Suprapubic skin (tissue), 4 donors: Measurements from ENCODE around the gene FTH1. TPM values are rescaled to one million over a fixed set of nuclear protein-coding genes. Genes with fewer than 3 reads are reported as not detected.
A peak's percentile ranks its signal among the peaks of the same experiment; 100 is the strongest.

Source experiments
- DNase-seq, 2 donors: peaks; one replicate each; pipeline ENCODE4 v3.0.0-alpha.2; 2019; ENCODE audit warnings: low spot score in 2 of 2
- H3K27ac ChIP-seq: fragments of 200-600 bp; sonication (generic); one replicate; pipeline ENCODE4 v1.5.1; 2019
- H3K27me3 ChIP-seq: fragments of 200-600 bp; sonication (generic); one replicate; pipeline ENCODE4 v1.5.1; 2019
- H3K36me3 ChIP-seq: fragments of 200-600 bp; sonication (generic); one replicate; pipeline ENCODE4 v1.5.1; 2019
- H3K4me1 ChIP-seq: fragments of 200-600 bp; sonication (generic); one replicate; pipeline ENCODE4 v1.5.1; 2019
- H3K4me3 ChIP-seq: fragments of 200-600 bp; sonication (generic); one replicate; pipeline ENCODE4 v1.5.1; 2019; ENCODE audit warnings: mild to moderate bottlenecking
- H3K9me3 ChIP-seq: fragments of 200-600 bp; sonication (generic); one replicate; pipeline ENCODE4 v1.5.1; 2019
- EP300 ChIP-seq: sonication (generic); formaldehyde crosslinking; IDR thresholded peaks from one replicate; pipeline ENCODE4 v1.6.1; 2017; ENCODE audit warnings: antibody characterized with exemption
- POLR2A ChIP-seq, 2 donors: fragments of 450-650 bp; IDR thresholded peaks; one replicate each; pipeline ENCODE4 v1.6.1; 2017; ENCODE audit warnings: antibody characterized with exemption in 2 of 2, mild to moderate bottlenecking in 2 of 2, moderate library complexity in 2 of 2
- POLR2AphosphoS5 ChIP-seq, 3 donors: sonication (generic); formaldehyde crosslinking; IDR thresholded peaks; one replicate each; pipeline ENCODE4 v1.6.1; 2017; ENCODE audit warnings: antibody characterized with exemption in 3 of 3
- WGBS: methylation state at CpG from one replicate; pipeline ENCODE4 v1.1.5; 2018; 5-methylcytosine and 5-hydroxymethylcytosine counted together
- total RNA-seq, 4 donors: library from RNA; depleted of rRNA; stranded (reverse); fragments of >200 nt; gene quantifications; one replicate each; pipeline ENCODE4 v1.1.0, GENCODE V29; 2016
- TF ChIP-seq, protein P1 (sequence below), 2 donors: fragments of 200-600 bp in 1 of 2; fragments of 450-650 bp in 1 of 2; sonication (generic) in 1 of 2; IDR thresholded peaks; one replicate each; pipeline ENCODE4 v1.5.1; 2016 to 2019; ENCODE audit warnings: antibody characterized with exemption in 2 of 2, mild to moderate bottlenecking in 1 of 2, moderate library complexity in 1 of 2

Gene FTH1
- total RNA-seq, 4 donors from 2014 or later = 578 to 1,480 (median 967) TPM

DNA sequence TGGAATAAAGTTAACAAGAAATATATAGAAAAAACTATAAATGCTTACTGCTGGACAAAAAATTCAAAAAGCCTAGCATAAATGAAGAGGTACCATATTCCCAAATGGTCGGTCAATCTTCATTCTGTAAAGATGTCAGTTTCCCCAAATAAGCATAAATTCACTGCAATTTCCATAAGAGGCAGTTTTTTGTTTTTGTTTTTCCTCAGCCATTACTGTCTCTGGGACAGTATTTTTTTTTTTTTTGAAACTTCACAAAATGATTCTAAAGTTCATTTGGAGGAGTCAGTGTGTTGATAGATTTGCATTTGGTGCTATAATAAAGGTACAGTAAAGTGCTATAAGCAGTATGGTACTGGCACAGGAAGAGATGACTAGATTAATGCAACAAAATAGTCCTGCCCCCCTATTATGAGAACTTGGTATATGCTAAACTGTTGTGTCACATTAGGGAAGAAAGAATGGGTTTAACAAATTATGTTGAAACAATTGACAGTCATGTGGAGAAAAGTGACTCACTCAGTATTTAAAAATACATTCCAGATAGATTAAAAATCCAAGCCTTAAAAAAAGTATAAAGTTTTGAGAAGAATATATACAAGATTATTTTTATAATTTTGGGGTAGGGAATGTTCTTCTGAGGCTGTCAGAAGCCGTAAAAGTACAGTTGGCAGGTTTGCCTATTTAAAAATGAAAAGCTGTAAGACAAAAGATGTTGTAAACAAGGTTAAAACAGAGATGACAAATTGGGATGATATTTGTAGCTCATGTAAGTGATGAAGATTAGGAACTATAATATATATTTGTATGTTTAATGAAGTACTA is 2.6 kb upstream of the FTH1 start:
- peak overlapping the region; percentile 19 for H3K4me3 ChIP-seq

DNA sequence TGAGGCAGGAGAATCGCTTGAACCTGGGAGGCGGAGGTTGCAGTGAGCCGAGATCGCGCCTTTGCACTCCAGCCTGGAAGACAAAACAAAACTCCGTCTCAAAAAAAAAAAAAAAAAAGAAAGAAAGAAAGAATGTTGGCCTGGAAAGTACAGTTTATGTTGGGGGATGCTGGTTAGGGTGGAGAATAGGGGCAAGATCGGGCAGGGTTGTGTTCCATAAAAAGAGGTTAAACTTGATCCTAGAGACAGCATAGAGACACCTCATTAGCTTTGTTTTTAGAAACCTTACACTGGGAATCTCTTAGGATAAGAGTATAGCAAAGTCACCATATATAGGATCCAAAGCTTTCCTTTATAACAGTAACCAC is 1.9 kb upstream of the FTH1 start:
- Histone ChIP-seq H3K36me3 (peaks cover 13% of the 10 kb centered on the region), H3K4me1 (peaks cover 81% of the 10 kb centered on the region), H3K27ac (peak overlapping the region; percentile 99), H3K9me3 (no peaks in the 10 kb centered on the region), H3K27me3 (no peaks in the 10 kb centered on the region), H3K4me3 (peak overlapping the region; percentile 76)
- DNase-seq = no peak
- 60% methylated on average over 7 of the region's 7 CpGs for WGBS
- TF ChIP-seq, protein P1, sequence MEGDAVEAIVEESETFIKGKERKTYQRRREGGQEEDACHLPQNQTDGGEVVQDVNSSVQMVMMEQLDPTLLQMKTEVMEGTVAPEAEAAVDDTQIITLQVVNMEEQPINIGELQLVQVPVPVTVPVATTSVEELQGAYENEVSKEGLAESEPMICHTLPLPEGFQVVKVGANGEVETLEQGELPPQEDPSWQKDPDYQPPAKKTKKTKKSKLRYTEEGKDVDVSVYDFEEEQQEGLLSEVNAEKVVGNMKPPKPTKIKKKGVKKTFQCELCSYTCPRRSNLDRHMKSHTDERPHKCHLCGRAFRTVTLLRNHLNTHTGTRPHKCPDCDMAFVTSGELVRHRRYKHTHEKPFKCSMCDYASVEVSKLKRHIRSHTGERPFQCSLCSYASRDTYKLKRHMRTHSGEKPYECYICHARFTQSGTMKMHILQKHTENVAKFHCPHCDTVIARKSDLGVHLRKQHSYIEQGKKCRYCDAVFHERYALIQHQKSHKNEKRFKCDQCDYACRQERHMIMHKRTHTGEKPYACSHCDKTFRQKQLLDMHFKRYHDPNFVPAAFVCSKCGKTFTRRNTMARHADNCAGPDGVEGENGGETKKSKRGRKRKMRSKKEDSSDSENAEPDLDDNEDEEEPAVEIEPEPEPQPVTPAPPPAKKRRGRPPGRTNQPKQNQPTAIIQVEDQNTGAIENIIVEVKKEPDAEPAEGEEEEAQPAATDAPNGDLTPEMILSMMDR (IDR thresholded peaks at IDR 0.05) = no peak
- TF ChIP-seq POLR2A (IDR thresholded peaks at IDR 0.05) = no peak
- TF ChIP-seq POLR2AphosphoS5 (IDR thresholded peaks at IDR 0.05) = no peak
- no peak for TF ChIP-seq EP300

More for the DNA sequence above, 2.6 kb upstream of the FTH1 start:
- Histone ChIP-seq H3K4me1 (peaks cover 81% of the 10 kb centered on the region), H3K9me3 (no peaks in the 10 kb centered on the region), H3K36me3 (peaks cover 9% of the 10 kb centered on the region), H3K27ac (peak overlapping the region; percentile 99), H3K27me3 (no peaks in the 10 kb centered on the region)
- no peak for DNase-seq
- WGBS = 73% methylated on average over 2 of the region's 2 CpGs
- TF ChIP-seq POLR2A (IDR thresholded peaks at IDR 0.05) (peak in 1 of 2 donors; percentile 11), POLR2AphosphoS5 (IDR thresholded peaks at IDR 0.05) (peak in 1 of 3 donors; percentile 12), EP300 (no peak)
- TF ChIP-seq, protein P1 (IDR thresholded peaks at IDR 0.05) = no peak

DNA sequence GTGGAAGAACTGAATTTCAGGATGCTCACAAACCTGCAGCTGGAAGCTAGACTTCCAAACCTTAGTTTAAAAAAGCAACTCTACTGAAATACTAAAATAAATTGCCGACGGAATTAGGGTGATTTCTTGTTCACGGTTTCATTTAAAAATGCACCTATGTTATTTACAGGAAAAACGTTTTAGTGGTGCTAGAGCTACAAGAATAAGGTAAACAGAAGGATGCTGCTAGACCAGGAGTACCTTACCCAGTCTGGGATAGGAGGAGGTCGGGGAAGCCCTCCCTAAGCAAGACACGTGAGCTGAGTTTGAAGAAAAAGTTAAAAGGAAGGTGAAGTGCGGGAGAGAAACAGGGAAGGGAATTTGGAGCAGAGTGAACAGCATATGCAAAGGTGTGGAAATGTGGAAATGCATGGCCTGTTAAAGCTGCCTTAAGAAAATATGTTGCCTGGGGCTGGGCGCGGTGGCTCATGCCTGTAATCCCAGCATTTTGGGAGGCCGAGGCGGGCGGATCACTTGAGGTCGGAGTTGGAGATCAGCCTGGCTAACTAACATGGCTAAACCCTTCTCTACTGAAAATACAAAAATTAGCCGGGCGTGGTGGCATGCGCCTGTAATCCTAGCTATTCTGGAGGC is 1.4 kb upstream of the FTH1 start:
- no peak for TF ChIP-seq POLR2A (IDR thresholded peaks at IDR 0.05)
- TF ChIP-seq, protein P1 (IDR thresholded peaks at IDR 0.05) = no peak
- no peak for TF ChIP-seq EP300
- no peak for TF ChIP-seq POLR2AphosphoS5 (IDR thresholded peaks at IDR 0.05)
- Histone ChIP-seq H3K4me1 (peaks cover 81% of the 10 kb centered on the region), H3K9me3 (no peaks in the 10 kb centered on the region), H3K27ac (peak overlapping the region; percentile 99), H3K4me3 (peak overlapping the region; percentile 76), H3K36me3 (peaks cover 13% of the 10 kb centered on the region), H3K27me3 (no peaks in the 10 kb centered on the region)
- peak in 1 of 2 donors; percentile 45 for DNase-seq
- WGBS = 65% methylated on average over 16 of the region's 16 CpGs

DNA sequence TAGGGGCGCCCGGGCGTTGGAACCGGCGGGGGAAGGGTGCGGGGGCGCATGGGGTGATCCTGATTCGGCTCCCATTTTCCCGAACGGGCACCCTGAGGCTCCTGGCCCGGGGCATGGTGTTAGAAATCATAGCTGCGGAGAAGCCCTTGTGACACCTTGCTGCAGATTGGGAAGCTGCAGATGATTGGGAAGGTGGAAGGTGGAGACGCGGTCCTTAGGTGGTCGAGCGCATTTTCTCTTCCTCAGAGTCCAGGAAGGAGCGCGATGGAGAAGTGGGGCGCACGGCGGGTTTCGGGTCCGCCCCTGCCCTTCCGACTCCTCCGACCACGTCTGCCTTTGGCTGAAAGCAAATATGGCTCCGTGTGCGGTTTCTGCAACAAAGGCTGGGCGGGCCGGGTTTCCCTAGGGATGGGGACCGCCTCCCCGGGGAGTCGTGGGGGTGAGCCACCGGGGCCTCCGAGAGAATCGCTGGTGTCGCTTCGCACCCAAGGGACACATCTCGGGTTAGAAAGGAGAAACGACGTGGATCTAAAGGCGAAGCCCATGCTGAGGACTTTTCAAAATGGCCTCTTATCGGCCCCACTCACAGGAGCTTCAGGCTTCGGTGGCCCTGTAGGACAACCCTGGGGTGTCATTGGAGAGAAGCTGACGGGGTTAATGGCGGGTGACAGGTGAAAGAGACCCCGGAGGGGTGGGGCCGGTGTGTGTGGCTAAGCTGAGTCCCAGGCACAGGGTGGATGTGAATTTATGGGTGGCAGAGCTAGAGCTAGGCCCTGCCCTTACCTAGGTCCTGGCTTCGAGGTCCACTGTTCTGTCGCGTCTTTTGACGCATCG is 707 bp upstream of the FTH1 start:
- 26% methylated on average over 9 of the region's 53 CpGs for WGBS
- no peak for TF ChIP-seq POLR2AphosphoS5 (IDR thresholded peaks at IDR 0.05)
- TF ChIP-seq EP300 = no peak
- TF ChIP-seq, protein P1 (IDR thresholded peaks at IDR 0.05) = no peak
- no peak for TF ChIP-seq POLR2A (IDR thresholded peaks at IDR 0.05)
- peak; percentile 83 to 85 for DNase-seq
- H3K9me3 ChIP-seq = no peaks in the 10 kb centered on the region
- peak overlapping the region; percentile 99 for H3K27ac ChIP-seq
- peaks cover 18% of the 10 kb centered on the region for H3K36me3 ChIP-seq
- peak overlapping the region; percentile 76 for H3K4me3 ChIP-seq
- H3K4me1 ChIP-seq = peaks cover 81% of the 10 kb centered on the region
- H3K27me3 ChIP-seq = no peaks in the 10 kb centered on the region
